Measurements from ENCODE around the gene PTPN4.

- no peak for TF ChIP-seq CTCF (conservative IDR thresholded peaks at IDR 0.05; ENCODE audit: low read length)
- TF ChIP-seq EZH2phosphoT487 (IDR thresholded peaks at IDR 0.05; ENCODE audit: borderline replicate concordance, low read depth, low read length): no peak
Observed at GRCh38 chr2:119960821-119961220, 201.1 kb downstream of the PTPN4 start.

All from OCI-LY7 (cell line).